RWPE1 (cell line): ENCODE results near the gene ULBP2.
"Not testable (repeated sequence)": the region's sequence is repeated elsewhere in the genome, so short reads cannot be mapped to it uniquely, and the experiment has no call there.

Experiments
- CTCF ChIA-PET: fragments of 350-600 bp; sonication (Branson Sonifier 250); formaldehyde crosslinking; extraction: SDS; loops from one replicate; lab custom pipeline; 2021; lab: Yijun Ruan, JAX
- POLR2A ChIA-PET: fragments of 400-600 bp; formaldehyde crosslinking; extraction: SDS; loops from one replicate; lab custom pipeline; 2020; ENCODE audit warnings: antibody characterized with exemption; ENCODE audit not compliant: low non-redundant PET; lab: Yijun Ruan, JAX
- DNase-seq: peaks from one replicate; pipeline ENCODE4 v3.0.0; 2012; ENCODE audit warnings: low spot score
- H3K27ac ChIP-seq: fragments of 450-650 bp; 2 replicates; pipeline ENCODE4 v1.5.1; 2017
- CTCF ChIP-seq: fragments of 450-650 bp; conservative IDR thresholded peaks from 2 replicates; pipeline ENCODE4 v1.5.1; 2017; ENCODE audit warnings: low read depth, mild to moderate bottlenecking

ULBP2 gene

GRCh38 chr6:149925974-149926777, 15.6 kb upstream of the ULBP2 start:
- ChIA-PET CTCF (interaction anchor here (0.9 kb wide), 1 partner anchor 75 kb away, joined by 3 read pairs; no protein-coding TSS in a partner anchor), POLR2A (no interaction called here)
- DNase-seq = peak; percentile 73
- peak; percentile 94 for TF ChIP-seq CTCF
- peak overlapping the region; percentile 36 for H3K27ac ChIP-seq

GRCh38 chr6:149927025-149927424, 14.8 kb upstream of the ULBP2 start:
- POLR2A ChIA-PET, H3K27ac ChIP-seq, DNase-seq: not testable (repeated sequence)
- CTCF ChIA-PET = interaction anchor here (0.9 kb wide), 1 partner anchor 76 kb away, joined by 3 read pairs; no protein-coding TSS in a partner anchor

DNA sequence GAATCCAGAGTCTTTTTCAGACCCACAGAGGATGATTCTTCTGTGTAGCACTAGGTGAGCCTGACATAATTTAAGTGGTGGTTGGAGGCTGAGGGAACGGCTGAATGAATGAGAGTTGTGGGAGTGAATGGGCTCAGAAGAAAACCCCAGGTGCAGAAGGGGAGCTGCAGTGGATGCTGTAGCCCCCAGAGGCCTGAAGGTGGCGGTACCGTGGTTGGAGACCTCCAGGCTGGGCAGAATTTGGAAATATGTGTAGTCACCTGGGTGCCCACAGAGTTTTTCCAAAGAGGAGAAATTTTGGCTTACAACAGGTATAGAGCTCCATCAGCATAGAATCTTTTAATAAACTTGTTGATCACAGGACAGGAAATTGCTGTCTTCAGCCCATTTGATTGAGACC, 12.4 kb upstream of the ULBP2 start:
- 0 out of 2 replicates have a peak, but pooled peaks have one; percentile 13 for TF ChIP-seq CTCF
- H3K27ac ChIP-seq = no peak overlapping the region
- DNase-seq = no peak
- POLR2A ChIA-PET = no interaction called here
- CTCF ChIA-PET = no interaction called here

DNA sequence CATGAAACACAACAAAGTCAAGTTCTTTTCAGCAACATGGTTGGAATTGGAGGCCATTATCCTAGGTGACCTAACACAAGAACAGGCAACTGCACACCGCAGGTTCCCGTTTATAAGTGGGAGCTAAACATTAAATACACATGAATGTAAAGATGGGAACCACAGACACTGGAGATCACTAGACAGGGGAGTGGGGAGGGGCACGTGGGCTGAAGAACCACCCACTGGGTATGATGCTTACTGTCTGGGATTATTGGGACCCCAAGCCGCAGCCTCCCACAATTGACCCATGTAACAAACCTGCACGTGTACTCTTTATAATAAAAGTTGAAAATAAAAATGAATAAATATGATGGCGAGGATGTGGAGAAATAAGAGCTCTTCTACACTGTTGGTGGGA, 10.3 kb upstream of the ULBP2 start:
- DNase-seq = no peak
- ChIA-PET CTCF (no interaction called here), POLR2A (no interaction called here)
- H3K27ac ChIP-seq = no peak overlapping the region
- TF ChIP-seq CTCF = no peak

DNA sequence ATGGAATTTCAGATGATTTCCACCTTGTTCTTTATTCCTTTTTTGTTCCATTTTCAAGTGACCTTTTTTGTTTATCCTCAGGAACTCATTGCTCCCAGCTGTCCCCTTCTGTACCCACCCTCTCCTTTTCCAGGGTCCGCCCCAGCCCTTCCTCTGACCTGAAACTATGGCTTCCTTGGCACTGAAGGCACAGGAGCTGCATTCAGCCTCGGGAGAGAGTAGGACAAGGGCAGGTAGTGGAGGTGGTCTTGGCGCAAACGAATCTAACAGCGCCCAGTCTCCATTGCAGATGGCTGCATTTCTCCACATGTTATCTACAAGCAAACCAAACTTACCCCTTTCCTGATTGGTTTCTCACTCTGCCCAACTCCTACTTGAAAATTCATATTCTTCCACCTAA, 8.8 kb upstream of the ULBP2 start:
- no peak for DNase-seq
- no peak for TF ChIP-seq CTCF
- CTCF ChIA-PET = interaction anchor here (0.8 kb wide), 1 partner anchor 99 kb away, joined by 4 read pairs; no protein-coding TSS in a partner anchor
- POLR2A ChIA-PET = no interaction called here
- no peak overlapping the region for H3K27ac ChIP-seq

- H3K27ac ChIP-seq = no peak overlapping the region
- ChIA-PET CTCF (no interaction called here), POLR2A (no interaction called here)
- TF ChIP-seq CTCF = no peak
- no peak for DNase-seq
Measured at GRCh38 chr6:149933461-149933860, 8.4 kb upstream of the ULBP2 start.
